Trophoblast cell (in vitro differentiated cells and primary cell): ENCODE measurements around the gene POMGNT1.

Experiments used
- DNase-seq, 2 donors: peaks; one replicate each; pipeline ENCODE4 v3.0.0-alpha.2; 2016
- H2AFZ ChIP-seq: 2 replicates; pipeline ENCODE4 v1.6.1; 2013; ENCODE audit warnings: low read length, moderate library complexity, mild to moderate bottlenecking; ENCODE audit not compliant: insufficient read depth, poor library complexity
- H2AK5ac ChIP-seq: 2 replicates; pipeline ENCODE4 v1.6.1; 2013; ENCODE audit warnings: mild to moderate bottlenecking, low read length
- H2BK120ac ChIP-seq: 2 replicates; pipeline ENCODE4 v1.6.1; 2013; ENCODE audit warnings: low read length, mild to moderate bottlenecking, moderate library complexity; ENCODE audit not compliant: insufficient read depth, poor library complexity
- H2BK12ac ChIP-seq: 2 replicates; pipeline ENCODE4 v1.6.1; 2013; ENCODE audit warnings: mild to moderate bottlenecking, low read length, moderate library complexity
- H2BK5ac ChIP-seq: 2 replicates; pipeline ENCODE4 v1.6.1; 2013; ENCODE audit warnings: low read length, low read depth, moderate library complexity, mild to moderate bottlenecking; ENCODE audit not compliant: poor library complexity
- H3K14ac ChIP-seq: 2 replicates; pipeline ENCODE4 v1.6.1; 2013; ENCODE audit warnings: mild to moderate bottlenecking, low read length
- H3K18ac ChIP-seq: 2 replicates; pipeline ENCODE4 v1.6.1; 2013; ENCODE audit warnings: mild to moderate bottlenecking, low read length
- H3K23ac ChIP-seq: 2 replicates; pipeline ENCODE4 v1.6.1; 2013; ENCODE audit warnings: low read length
- H3K27ac ChIP-seq: 2 replicates; pipeline ENCODE4 v1.5.1; 2013; ENCODE audit warnings: low read depth, mild to moderate bottlenecking, inconsistent platforms, low read length, moderate library complexity
- H3K27me3 ChIP-seq: 2 replicates; pipeline ENCODE4 v1.6.1; 2013; ENCODE audit warnings: inconsistent platforms, mild to moderate bottlenecking, low read length, moderate library complexity; ENCODE audit not compliant: insufficient read depth
- H3K36me3 ChIP-seq, 2 experiments: 1 replicate in 1 of 2; 2 replicates in 1 of 2; pipeline ENCODE4 v1.6.1; 2013; ENCODE audit warnings: low read length in 2 of 2, mild to moderate bottlenecking in 2 of 2, moderate library complexity in 1 of 2; ENCODE audit not compliant: insufficient read depth in 2 of 2, control insufficient read depth in 1 of 2
- H3K4ac ChIP-seq: 2 replicates; pipeline ENCODE4 v1.6.1; 2013; ENCODE audit warnings: low read depth, mild to moderate bottlenecking, low read length, moderate library complexity
- H3K4me1 ChIP-seq, 2 experiments: 1 replicate in 1 of 2; 2 replicates in 1 of 2; pipeline ENCODE4 v1.6.1; 2013; ENCODE audit warnings: low read length in 2 of 2, mild to moderate bottlenecking in 2 of 2, moderate library complexity in 1 of 2; ENCODE audit not compliant: insufficient read depth in 2 of 2, control insufficient read depth in 1 of 2
- H3K4me2 ChIP-seq: 2 replicates; pipeline ENCODE4 v1.6.1; 2013; ENCODE audit warnings: inconsistent platforms, mild to moderate bottlenecking, low read length, moderate library complexity
- H3K4me3 ChIP-seq: 2 replicates; pipeline ENCODE4 v1.5.1; 2013; ENCODE audit warnings: mild to moderate bottlenecking, low read depth, low read length, inconsistent platforms
- H3K79me1 ChIP-seq: one replicate; pipeline ENCODE4 v1.6.1; 2013; ENCODE audit warnings: low read length
- H3K79me2 ChIP-seq: 2 replicates; pipeline ENCODE4 v1.6.1; 2013; ENCODE audit warnings: low read length, mild to moderate bottlenecking; ENCODE audit not compliant: control insufficient read depth, insufficient read depth, poor library complexity
- H3K9ac ChIP-seq: 2 replicates; pipeline ENCODE4 v1.6.1; 2013; ENCODE audit warnings: mild to moderate bottlenecking, low read length
- H3K9me3 ChIP-seq: 2 replicates; pipeline ENCODE4 v1.6.1; 2013; ENCODE audit warnings: low read depth, mild to moderate bottlenecking, control low read depth, inconsistent platforms, low read length; ENCODE audit not compliant: insufficient read depth
- H4K12ac ChIP-seq: 2 replicates; pipeline ENCODE4 v1.6.1; 2013; ENCODE audit warnings: low read depth, mild to moderate bottlenecking, low read length, moderate library complexity
- H4K8ac ChIP-seq: 2 replicates; pipeline ENCODE4 v1.6.1; 2013; ENCODE audit warnings: low read depth, mild to moderate bottlenecking, low read length, moderate library complexity
- H4K91ac ChIP-seq: one replicate; pipeline ENCODE4 v1.6.1; 2013; ENCODE audit warnings: low read depth, mild to moderate bottlenecking, low read length, moderate library complexity
- WGBS: extraction: QIAGEN DNeasy Blood & Tissue Kit; methylation state at CpG from one replicate; pipeline ENCODE4 v1.1.7; 2013; ENCODE audit warnings: missing lambda C conversion rate; ENCODE audit not compliant: insufficient read length, insufficient coverage; ENCODE audit errors: extremely low coverage; 5-methylcytosine and 5-hydroxymethylcytosine counted together

POMGNT1 gene

DNA sequence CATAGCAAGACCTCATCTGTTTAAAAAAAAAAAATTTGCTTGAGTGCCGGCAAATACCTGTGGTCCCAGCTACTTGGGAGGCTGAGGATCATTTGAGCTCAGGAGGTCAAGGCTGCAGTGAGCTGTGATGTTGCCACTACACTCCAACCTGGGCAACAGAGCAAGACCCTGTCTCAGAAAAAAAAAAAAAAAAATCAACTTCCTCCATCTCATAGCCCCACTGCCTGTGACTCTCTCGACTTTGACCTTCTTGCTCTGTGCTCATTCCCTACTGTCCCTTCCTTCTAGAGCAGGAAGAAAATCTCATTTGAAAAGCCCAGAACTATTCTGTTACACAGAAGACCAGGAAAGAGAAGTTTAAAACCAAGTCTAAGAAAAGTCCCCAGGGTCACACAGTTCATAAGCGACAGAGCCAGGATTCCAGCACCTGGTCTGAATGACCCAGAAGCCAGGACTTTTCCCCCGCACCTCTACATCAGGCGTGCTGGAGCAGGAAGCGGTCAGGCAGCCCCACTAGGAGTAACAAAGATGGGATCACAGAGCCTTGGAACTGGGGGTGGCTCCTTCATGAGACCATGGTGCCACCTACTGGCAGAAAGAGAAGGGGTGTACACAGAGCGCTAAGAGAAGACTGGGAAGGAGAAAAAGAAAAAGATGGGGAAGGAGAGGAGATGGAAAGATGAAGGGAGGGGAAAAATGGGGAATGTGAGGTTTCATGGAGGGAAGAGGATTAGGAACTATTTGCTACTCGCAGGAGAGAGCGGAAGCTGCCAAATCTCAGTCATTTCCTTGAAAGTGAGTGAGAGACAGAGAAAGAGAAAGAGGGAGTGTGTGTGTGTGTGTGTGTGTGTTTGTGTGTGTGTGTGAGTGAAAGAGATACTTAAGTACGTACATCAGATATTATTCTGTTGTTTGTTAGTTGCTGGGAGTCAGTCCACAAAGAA is 18.8 kb downstream of the POMGNT1 start:
- Histone ChIP-seq H2BK5ac (no peak overlapping the region), H3K18ac (no peak overlapping the region)
- no CpG with 5 or more reads among the region's 10 CpGs for WGBS

DNA sequence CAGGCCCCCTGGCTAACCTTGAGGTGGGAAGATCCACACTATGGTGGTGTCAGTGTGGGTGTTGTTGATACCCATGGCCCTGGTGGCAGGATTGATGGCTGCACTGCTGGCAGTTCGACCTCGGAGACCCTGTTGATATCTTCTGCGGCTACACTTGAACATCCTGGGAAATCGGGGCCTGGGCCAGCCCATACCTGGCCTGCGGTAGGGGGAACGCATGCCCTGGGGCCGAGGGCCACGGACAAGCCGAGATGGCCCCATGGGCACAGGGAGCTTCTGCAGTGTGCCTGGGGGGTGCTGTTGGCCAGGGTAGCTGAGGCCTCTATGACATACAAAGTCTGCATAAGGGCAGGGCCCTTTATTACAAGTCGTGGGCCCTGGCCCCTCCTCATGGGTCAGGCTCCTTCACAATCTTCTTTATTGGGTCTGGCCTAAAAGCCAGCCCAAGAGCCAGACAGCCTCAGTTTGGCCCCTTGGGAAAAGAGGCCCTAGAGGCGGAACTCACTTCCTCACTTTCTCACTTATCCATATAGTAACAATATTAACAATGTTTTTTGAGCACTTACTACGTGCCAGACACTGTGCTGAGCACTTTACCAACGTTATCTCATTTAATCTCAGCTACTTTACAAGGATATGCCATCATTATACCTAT is 21.9 kb downstream of the POMGNT1 start, which contains the start of gene P3R3URF:
Gene P3R3URF (minus strand): TSS at position 278 of the 655 bp plus-strand sequence. CDS start 17 bp downstream, at position 261.
- H4K8ac ChIP-seq: no peak within 1 kb of the TSS
- no peak within 1 kb of the TSS for H4K91ac ChIP-seq
- no peaks in the 10 kb centered on the region for H3K36me3 ChIP-seq
- H3K79me2 ChIP-seq: peaks cover 3% of the 10 kb centered on the region
- H2BK12ac ChIP-seq: no peak within 1 kb of the TSS
- no peak within 1 kb of the TSS for H3K4ac ChIP-seq
- H4K12ac ChIP-seq: no peak within 1 kb of the TSS
- H3K4me1 ChIP-seq: peaks cover 20 to 22% of the 10 kb centered on the region in 2 experiments
- WGBS: no CpG with 5 or more reads among the region's 13 CpGs
- H3K4me3 ChIP-seq: no peak within 1 kb of the TSS
- no peak within 1 kb of the TSS for H2AFZ ChIP-seq
- H3K14ac ChIP-seq: no peak within 1 kb of the TSS
- no peak within 1 kb of the TSS for H2AK5ac ChIP-seq
- H3K4me2 ChIP-seq: no peak within 1 kb of the TSS
- no peak within 1 kb of the TSS for H3K9ac ChIP-seq
- H3K27me3 ChIP-seq: no peaks in the 10 kb centered on the region
- no peaks in the 10 kb centered on the region for H3K9me3 ChIP-seq
- H3K23ac ChIP-seq: no peak within 1 kb of the TSS
- no peak within 1 kb of the TSS for H3K18ac ChIP-seq
- H3K79me1 ChIP-seq: peaks cover 4% of the 10 kb centered on the region
- H2BK5ac ChIP-seq: no peak within 1 kb of the TSS
- no peak within 1 kb of the TSS for H3K27ac ChIP-seq
- DNase-seq: no peak
- no peak within 1 kb of the TSS for H2BK120ac ChIP-seq

More for the DNA sequence above, 18.8 kb downstream of the POMGNT1 start:
- Histone ChIP-seq H3K14ac (no peak overlapping the region), H2AK5ac (no peak overlapping the region), H3K27ac (no peak overlapping the region), H3K4ac (no peak overlapping the region), H3K36me3 (no peaks in the 10 kb centered on the region), H3K9me3 (no peaks in the 10 kb centered on the region), H4K8ac (no peak overlapping the region), H2BK12ac (no peak overlapping the region), H2BK120ac (no peak overlapping the region), H3K79me2 (no peaks in the 10 kb centered on the region), H3K23ac (no peak overlapping the region), H4K12ac (no peak overlapping the region), H3K4me3 (no peak overlapping the region), H2AFZ (no peak overlapping the region), H4K91ac (no peak overlapping the region), H3K9ac (no peak overlapping the region), H3K4me1 (peaks cover 9 to 11% of the 10 kb centered on the region in 2 experiments), H3K27me3 (no peaks in the 10 kb centered on the region), H3K79me1 (no peaks in the 10 kb centered on the region), H3K4me2 (no peak overlapping the region)
- peak; percentile 66 to 85 for DNase-seq

DNA sequence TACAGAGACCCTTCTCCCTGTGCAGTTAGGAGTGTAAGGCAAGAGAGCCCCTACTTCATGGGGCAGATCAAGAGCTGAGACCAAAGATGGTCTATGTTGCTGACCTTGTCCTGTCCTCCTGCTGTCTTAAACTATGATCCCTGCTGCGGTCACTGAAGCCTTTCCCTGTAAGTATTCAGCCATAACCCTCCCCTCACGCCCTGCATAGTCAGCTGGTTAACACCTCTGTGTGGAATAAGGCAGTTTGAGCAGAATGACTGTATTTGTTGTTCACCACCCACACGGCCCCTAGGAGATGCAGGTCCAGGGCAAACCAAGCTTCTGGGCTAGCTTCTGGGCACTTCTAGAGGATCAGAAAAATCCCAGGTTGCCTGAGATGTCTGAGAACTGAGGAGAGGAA is 23.0 kb downstream of the POMGNT1 start:
- no peak overlapping the region for H4K12ac ChIP-seq
- no peak overlapping the region for H4K8ac ChIP-seq
- H3K4me2 ChIP-seq: no peak overlapping the region
- no peak overlapping the region for H3K27ac ChIP-seq
- no peaks in the 10 kb centered on the region for H3K27me3 ChIP-seq
- H2BK5ac ChIP-seq: no peak overlapping the region
- no peak overlapping the region for H3K4ac ChIP-seq
- no peak overlapping the region for H2AFZ ChIP-seq
- H3K14ac ChIP-seq: no peak overlapping the region
- H2AK5ac ChIP-seq: no peak overlapping the region
- no peak overlapping the region for H3K23ac ChIP-seq
- no peaks in the 10 kb centered on the region for H3K9me3 ChIP-seq
- H3K9ac ChIP-seq: no peak overlapping the region
- no peak overlapping the region for H3K18ac ChIP-seq
- DNase-seq: no peak
- no peak overlapping the region for H2BK120ac ChIP-seq
- no peaks in the 10 kb centered on the region for H3K36me3 ChIP-seq
- peaks cover 8% of the 10 kb centered on the region for H3K79me1 ChIP-seq
- no peak overlapping the region for H2BK12ac ChIP-seq
- peaks cover 4% of the 10 kb centered on the region for H3K79me2 ChIP-seq
- no CpG with 5 or more reads among the region's 3 CpGs for WGBS
- H4K91ac ChIP-seq: no peak overlapping the region
- H3K4me1 ChIP-seq: peaks cover 24 to 25% of the 10 kb centered on the region in 2 experiments
- no peak overlapping the region for H3K4me3 ChIP-seq

DNA sequence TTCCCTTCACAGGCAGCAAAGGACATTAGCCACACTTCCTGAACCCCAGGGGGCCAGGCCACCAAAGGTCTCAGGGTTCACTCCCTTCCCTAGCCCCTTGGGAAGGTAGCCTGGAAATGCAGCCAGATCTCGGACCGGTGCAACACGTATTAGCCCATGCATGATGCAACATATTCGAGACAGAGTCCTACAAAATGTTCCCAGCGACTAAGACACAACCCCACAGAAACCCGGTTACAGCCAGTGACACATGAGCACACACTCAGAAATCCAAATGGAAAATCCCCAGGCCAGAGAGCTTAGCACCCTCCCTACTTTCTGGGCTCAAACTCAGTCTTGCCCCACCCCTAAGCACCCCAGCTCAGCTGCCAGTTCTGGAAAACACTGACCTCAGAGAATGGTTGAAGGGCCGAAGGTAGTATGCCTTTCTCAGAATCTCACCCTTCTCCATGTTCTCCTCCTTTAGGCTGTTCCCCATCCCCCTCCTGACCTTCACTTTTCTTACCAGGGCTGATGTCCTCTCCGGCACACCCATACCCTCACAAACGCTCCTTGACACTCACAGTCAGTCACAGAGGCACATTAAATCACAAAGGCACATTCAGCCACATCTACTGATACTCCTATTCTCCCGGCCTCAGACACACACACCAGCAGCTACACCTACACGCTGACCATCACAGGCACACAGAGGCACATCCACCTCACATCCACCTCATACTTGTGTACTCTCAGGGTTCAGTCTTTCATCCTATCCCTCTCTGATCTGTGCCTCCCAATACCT is 23.6 kb downstream of the POMGNT1 start, which contains the start of gene TSPAN1:
Gene TSPAN1 (plus strand): TSS at position 640 of the 784 bp plus-strand sequence. CDS start 6,021 bp downstream, outside the sequence.
- H3K9me3 ChIP-seq: no peaks in the 10 kb centered on the region
- no peak within 1 kb of the TSS for H4K12ac ChIP-seq
- no peak within 1 kb of the TSS for H2AK5ac ChIP-seq
- H2AFZ ChIP-seq: no peak within 1 kb of the TSS
- no peak within 1 kb of the TSS for H4K91ac ChIP-seq
- DNase-seq: no peak
- H3K79me2 ChIP-seq: peaks cover 4% of the 10 kb centered on the region
- H3K18ac ChIP-seq: no peak within 1 kb of the TSS
- H3K4me1 ChIP-seq: peaks cover 24 to 25% of the 10 kb centered on the region in 2 experiments
- WGBS: no CpG with 5 or more reads among the region's 11 CpGs
- H3K27ac ChIP-seq: no peak within 1 kb of the TSS
- no peak within 1 kb of the TSS for H3K9ac ChIP-seq
- no peak within 1 kb of the TSS for H4K8ac ChIP-seq
- no peak within 1 kb of the TSS for H3K23ac ChIP-seq
- H3K4ac ChIP-seq: no peak within 1 kb of the TSS
- no peak within 1 kb of the TSS for H2BK5ac ChIP-seq
- H3K79me1 ChIP-seq: peaks cover 8% of the 10 kb centered on the region
- no peaks in the 10 kb centered on the region for H3K27me3 ChIP-seq
- H2BK120ac ChIP-seq: no peak within 1 kb of the TSS
- H2BK12ac ChIP-seq: no peak within 1 kb of the TSS
- no peak within 1 kb of the TSS for H3K4me3 ChIP-seq
- no peak within 1 kb of the TSS for H3K14ac ChIP-seq
- no peak within 1 kb of the TSS for H3K4me2 ChIP-seq
- no peaks in the 10 kb centered on the region for H3K36me3 ChIP-seq
